ENCODE results near the gene CMTM1. TPM values are rescaled to one million over a fixed set of nuclear protein-coding genes. Genes with fewer than 3 reads are reported as not detected.

The CMTM1 gene
- total RNA-seq, 1 donor from 2014 or later = 6.4 TPM

DNA sequence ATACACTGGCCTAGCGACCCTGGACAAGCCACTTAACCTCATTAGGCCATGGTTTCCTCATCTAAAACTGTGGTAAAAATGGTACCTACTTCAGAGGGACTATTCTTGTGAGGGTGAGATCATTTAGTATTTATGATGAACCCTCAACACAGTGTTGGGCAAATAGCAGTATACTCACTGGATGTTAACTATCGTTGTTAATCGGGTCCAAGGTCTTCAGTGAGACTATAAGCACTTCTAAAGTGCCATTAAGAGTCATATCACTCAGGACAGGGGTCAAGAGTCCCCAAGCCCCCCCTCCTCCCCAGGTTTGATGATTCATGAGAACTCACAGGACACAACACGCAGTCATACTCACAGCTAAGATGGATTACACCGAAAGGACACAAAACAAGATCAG is 27.3 kb upstream of the CMTM1 start:
- no peak for DNase-seq

DNA sequence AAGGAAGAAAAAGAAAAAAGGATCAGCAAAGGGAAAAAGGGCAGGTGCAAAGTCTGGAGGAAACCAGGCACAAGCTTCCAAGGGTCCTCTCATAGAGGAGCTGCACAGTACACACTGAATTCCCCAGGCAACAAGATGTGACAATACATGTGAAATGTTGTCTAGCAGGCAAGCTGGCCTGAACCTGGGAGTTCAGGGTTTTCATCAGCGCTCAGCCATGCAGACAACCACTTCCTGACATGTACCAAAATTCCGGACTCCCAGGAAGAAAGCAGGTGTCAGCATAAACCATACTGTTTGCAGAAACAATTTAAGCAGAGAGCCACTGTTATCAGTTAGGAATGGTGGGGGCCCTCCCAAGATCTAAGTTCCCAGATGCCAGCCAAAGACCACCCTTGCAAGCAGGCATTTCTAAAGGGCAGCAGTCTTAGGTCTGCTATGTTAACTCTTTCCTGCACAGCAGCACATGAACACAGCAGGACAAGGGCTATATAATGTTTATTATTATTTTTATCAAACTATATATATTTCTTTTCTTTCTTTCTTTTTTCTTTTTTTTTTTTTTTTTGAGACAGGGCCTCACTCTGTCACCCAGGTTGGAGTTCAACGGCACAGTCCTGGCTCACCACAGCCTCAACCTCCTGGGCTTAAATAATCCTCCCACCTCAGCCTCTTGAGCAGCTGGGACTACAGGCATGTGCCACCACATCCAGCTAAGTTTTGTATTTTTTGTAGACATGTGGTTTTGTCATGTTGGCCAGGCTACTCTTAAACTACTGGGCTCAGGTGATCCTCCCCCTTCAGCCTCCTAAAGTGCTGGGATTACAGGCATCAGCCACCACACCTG is 26.4 kb upstream of the CMTM1 start:
- no peak for DNase-seq

DNA sequence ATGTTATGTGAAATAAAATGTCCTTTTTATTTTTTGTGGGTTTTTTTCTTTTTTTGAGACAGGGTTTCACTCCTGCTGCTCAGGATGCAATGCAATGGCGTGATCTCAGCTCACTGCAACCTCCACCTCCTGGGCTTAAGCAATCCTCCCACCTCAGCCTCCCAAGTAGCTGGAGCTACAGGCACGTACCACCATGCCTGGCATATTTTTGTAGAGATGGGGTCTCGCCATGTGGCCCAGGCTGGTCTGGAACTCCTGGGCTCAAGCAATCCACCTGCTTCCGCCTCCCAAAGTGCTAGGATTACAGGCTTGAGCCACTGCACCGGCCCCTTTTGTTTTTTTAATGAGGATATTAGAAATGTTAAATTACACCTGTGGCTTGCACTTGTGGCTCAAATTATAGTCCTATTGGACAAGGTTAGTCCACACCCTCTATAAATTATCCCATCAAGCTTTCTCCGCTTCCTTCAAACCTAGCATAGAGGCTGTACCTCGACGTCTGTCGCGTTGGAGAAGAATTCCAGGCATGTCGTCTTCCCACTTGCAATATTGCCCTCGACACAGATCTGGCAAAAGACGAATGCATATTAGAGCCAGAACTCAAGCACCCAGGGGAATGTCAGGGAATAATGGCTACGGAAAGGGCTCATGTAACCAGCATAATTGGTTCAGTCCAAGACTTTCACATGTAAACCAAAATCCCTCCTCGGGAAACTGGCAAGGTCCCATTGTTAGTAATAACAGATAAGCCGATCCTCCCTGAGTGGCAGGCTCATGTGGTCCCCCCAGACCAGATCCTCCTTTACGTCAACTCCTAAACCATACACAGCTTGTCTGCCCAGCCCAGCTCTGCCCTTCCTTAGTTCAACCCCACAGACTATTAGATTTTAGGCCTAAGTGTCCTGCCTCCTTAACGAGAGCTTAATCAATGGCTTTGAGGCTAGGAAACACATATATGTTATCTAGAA is 24.6 kb upstream of the CMTM1 start:
- DNase-seq = peak; percentile 60

DNA sequence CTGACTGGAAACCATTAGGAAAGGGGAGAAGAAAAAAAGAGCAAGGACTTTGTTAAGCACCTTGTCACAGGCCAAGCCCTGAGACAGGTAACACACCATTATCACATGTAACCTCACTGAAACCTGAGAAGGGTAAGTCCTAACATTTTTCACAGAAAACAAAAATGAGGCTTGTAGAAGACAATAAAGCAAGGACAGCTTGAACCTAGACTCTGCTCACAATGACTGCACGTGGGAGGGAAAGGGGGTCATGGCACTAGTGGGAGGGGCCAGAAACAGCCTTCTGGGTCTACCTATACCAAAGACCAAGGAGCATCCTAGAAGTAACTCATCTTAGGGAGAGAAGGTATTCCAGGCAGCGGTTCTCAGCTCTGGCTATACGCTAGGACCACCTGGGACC is 23.8 kb upstream of the CMTM1 start:
- DNase-seq = no peak

DNA sequence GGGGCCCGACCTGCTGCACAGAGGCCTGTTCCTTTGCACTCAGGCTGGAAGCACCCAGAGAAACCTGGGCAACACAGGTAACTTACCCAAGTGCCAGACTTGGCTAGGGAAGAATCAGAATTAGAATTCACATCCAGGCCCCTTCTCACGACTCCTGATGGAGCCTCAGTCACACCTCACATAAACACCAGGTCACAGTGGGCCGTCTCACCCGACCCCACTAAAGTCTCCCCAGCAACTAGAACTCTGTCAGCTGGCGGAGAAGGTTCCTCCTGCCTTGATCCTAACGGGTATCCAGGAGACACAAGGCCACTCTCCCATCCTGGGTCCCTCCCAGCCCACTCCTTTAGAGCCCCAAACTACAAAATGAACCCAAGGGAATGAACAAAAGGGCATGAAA is 22.7 kb upstream of the CMTM1 start:
- no peak for DNase-seq

DNA sequence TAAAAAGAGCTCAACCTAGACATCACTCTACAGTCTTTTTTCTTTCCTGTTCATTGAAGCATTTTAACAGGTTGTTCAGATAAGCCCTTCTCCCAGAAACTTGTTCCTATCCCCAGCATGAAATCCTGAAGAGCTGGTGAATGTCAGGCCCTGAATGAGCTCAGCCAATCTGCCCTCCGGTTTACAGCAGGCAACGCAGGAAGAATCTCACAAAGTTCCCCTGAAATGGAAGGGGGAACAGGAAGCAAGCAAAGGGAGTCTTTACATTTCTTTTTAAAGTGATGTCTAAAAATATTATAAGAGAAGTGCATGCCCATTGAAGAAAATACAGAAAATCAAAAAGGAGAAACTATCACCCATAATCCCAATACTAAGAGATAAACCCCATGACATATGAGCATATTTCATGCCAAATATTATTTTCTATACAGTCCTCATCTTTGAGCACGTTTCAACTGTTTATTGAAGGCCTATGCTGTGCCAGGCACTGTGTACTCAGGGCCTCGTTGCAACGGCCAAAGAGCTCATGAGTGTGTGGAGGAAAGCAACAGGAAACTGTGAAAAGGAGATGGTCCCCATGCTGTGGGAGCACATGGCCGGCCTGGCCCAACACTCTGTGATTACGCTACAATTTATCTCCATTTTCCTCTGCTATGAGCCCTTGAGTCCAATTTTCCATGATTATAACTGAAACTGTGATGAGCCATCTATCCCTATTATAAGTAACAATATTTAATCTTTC is 22.1 kb upstream of the CMTM1 start:
- DNase-seq = no peak

DNA sequence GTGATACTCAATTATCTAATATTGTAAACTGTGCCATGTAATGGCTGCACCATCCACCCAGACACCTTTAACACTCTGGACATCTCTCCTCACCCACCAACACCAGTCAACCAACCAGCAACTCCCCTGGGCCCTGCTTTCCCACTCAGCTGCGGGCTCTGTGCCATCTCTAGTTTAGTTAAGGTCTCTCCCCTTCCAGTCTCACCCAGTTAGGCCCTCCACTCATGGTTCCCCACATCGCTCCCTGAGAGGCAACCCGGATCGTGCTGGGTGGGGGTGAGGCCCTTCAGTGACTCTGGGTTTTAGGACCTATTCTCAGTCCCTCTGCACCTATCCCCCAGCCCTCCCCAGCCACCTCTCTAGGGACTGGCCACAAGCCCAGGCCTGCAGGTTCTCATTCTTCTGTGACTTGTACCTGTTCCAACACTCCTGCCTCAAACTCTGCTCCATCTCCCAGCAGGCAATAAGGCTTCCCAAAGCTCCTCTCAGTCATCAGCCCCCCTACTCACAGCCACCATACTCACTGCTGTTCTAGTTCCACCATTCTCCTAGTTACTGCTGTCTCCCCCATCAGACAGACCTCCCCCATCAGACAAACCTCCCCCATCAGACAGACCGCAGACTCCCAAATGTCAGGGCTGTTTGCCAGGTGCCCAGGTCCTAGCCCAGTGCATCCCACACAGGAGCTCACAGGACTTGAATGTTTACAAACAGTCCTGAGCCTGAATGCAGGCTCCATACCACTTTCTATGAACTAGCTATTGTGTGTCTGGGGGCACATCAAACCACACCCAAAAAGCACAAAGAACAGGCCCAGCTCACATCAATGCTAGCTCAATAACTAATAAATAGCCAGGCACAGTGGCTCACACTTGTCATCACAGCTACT is 18.9 kb upstream of the CMTM1 start:
- DNase-seq = no peak

DNA sequence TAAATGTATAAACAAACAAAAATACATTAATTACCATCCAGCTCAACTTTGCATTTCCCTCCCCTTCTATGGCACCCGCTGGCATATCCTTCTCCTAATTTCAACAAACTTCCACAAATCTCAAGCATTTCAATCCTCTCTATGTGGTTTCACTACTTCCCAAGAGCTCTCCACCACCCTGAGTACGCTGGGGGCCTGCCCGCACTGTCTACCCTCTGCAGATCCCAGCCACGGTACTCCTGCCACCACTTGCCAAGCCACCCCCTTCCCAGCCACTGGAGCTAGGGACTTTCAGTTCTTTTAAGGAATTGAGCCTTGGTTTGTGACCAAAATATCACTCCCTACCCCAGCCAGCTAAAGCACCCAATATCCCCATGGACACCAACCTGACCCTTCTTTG is 18.2 kb upstream of the CMTM1 start:
- DNase-seq = no peak

DNA sequence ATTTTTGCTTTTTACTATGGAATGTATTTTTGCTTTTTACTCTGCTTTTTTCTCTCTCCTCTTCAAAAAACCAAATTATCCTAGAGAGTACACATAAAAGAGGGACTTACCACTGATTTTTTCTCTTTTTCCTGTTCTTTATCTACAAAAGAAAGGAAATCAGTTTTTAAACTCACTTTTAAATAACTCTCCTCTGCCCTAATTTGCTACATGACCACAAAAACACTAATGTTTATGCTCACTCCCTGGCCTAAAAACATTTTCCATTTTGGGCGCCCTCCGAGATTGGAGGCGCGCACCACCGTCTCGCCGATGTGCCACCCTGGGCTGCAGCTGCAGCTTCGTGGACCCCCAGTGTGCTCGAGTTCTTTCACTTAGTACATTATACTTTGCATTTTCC is 17.4 kb upstream of the CMTM1 start:
- no peak for DNase-seq

DNA sequence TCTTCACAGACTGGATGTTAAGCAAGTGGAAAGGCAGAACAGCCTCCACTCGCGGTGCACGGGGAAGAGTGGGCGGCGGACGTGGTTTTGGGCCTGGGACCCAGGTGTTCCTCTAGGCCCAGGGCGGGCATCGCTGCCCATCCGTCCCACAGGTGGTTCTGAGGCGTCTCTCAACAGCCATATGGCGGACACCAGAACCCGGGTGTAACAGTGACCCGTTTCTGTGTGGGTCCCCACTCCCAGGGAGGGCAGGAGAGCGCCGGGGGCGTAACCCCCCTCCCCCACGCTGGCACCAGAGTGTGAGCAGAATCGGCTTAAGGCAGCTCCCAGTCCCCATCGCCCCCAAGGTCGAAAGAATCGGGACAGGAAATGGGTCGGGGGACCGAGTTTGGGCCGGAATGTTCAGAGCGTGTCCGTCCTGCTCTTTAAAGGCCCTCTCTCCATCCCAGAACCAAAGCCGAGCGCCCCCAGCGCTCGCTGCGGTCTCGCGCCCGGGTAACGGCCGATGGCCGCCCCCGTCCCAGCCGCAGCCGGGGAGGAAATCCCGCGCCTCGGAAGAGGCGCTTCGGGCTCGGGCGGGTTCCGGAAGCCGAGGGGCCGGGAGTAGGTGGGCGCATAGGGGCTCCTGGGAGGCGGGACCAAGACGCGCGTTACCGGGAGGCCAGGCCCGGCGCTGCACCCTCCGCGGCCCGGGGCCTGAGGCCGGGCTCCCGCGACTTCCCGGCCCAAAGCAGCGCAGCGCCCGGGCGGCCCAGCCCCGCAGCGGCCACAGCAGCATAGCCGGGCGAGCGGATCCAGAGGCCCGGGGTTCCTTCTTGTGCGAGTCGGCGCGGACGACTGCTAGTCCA is 16.7 kb upstream of the CMTM1 start, which contains the start of gene TK2:
Gene TK2, minus strand, starts transcription at position 839 of the 848 bp plus-strand sequence. Its CDS starts 61 bp downstream, at position 778.
- peak; percentile 93 for DNase-seq

DNA sequence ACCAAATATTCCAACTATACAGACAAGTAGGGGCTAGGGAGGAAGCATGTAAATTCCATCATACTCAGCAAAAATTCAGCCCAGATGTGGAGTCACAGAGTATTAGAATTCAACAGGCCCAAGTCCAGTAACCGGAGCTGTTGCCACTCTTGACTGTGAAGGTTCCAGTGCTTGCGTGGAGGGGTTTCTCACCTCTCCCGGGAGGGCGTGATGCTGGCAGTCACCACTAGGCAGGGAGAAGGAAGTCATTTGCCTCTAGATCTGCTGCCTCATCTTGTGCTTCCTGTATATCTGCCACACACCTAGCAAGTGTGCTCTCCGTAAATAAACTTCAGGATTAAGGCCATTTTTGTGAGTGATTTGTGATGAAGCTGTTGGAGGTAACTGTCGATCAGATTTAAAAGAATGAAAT is 14.9 kb upstream of the CMTM1 start:
- DNase-seq = peak; percentile 28

DNA sequence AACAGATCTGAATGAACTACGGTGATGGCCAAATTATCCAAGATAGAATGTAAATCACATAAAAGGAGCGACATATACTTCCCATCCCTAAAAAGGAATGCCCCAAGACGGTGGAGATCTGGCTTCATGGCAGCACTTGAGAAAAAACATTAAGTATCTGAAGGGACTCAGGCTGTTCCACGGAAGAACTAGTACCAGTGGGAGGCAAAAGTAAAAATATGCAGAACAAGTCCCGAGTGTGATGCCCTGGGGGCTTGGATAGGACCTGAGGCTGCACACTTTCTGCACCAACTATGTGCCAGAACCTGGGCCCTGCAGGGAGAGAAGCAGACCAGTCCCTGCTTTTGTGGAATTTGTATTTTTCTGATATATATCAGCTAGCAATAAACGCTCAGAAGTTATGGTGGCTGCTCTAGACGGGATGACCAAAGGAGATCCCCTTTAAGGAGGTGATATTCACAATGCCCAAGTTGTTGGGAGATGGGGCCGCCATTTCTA is 14.4 kb upstream of the CMTM1 start:
- peak; percentile 9 for DNase-seq

DNA sequence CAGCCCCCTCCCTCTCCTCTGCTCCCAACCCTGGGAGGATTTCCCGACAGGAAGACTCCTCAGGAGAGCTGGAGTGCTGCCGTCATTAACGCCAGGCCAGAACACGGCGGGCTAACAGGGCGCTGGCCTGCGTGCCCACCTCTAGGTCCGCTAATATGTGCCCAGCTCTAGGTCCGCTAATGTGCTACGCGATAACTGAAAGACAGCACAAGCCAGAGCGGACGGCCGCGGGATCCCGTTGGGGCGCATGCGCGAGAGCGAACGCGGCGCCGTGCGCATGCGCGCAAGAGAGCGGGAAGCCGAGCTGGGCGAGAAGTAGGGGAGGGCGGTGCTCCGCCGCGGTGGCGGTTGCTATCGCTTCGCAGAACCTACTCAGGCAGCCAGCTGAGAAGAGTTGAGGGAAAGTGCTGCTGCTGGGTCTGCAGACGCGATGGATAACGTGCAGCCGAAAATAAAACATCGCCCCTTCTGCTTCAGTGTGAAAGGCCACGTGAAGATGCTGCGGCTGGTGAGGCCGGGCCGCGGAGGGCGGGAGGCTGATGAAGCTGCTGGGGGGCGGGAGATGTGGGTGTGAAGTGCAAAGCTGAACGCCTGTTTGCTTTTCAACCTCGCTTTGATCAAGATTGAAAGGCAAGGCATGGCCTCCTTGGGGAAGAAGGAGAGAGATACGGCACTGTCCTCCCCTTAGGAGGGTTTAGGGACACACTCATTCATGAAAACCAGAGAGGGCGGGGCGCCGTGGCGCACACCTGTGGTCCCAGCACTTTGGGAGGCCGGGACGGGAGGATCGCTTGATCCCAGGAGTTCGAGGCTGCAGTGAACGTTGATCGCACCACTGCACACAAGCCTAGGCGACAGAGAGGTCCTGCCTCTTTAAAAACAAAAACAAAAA is 13.7 kb upstream of the CMTM1 start, which contains the start of gene CKLF:
Gene CKLF, plus strand, starts transcription at position 291 of the 892 bp plus-strand sequence. Its CDS starts 140 bp downstream, at position 431.
- DNase-seq = peak; percentile 96

DNA sequence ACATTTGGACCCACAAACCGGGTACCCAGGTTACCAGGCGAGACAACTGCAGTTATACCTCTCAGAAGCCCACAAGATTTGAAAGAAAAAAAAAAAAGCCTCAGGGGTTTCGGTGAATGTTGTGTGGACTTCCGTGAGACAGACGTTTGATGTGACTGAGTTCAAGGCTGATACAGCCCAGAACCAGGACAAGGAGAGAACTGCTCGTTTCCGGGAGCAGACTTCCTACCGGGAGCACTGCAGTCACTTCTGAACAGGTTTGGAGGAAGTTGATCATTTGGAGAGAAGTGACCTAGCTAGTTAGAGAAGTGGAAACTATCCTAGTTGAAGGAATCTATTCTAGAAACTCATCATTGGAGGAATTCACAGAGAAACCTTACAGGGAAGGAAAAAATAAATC is 13.0 kb upstream of the CMTM1 start:
- DNase-seq = no peak

DNA sequence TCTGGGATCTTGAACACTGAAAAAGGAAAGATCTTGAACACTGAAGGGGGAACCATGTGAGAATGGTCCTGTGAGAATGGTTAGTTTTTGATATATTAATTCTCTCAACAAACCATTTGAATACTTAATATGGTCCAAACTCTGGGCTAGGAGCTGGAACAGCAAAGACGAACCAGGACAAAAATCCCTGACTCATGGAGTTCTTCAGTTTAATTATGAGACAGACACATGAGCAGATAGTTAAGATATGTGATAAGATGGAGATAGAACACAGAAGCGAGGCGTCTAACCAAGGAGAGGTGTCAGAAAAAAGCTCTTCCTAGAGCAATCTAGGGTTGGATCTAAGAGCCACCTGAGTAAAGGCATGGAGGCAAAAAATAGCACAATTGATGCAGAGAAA is 12.2 kb upstream of the CMTM1 start:
- no peak for DNase-seq

DNA sequence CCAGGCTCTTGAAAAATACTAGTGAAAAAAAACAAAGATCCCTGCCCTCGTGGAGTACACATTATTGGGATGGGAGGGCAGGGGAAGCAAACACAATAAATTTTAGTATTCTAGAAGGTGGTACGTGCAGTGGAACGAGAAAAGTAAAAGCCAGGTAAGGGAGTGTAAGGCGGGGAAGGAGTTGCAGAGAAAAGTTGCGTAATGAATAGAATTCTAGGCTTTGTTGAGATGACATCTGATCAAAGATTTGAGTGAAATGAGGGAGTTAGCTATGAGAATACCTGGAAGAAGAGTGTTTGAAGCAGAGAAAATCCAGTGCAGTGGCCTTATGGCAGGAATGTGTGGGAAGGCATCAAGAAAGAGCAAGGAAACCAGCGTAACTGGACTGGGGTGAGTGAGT is 11.7 kb upstream of the CMTM1 start:
- no peak for DNase-seq

DNA sequence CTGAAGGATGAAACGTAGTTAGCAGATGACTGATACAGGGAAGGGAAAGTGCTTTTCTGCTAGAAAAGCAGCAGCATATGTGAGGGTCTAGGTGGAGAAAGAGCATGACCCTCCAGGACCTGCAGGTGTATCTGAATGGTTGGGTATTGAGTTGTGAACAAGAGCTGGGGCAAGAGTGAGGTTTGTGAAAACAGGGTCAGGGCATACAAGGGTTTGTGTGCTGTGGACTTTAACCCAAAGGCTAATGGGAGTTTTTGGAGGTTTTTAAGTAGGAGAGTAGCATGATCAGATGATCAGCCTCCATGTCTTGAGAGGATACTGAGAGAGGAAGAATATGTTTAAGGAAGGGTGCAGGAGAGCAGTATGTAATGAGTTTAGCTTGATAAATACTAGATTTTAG is 6.1 kb upstream of the CMTM1 start:
- DNase-seq = no peak

DNA sequence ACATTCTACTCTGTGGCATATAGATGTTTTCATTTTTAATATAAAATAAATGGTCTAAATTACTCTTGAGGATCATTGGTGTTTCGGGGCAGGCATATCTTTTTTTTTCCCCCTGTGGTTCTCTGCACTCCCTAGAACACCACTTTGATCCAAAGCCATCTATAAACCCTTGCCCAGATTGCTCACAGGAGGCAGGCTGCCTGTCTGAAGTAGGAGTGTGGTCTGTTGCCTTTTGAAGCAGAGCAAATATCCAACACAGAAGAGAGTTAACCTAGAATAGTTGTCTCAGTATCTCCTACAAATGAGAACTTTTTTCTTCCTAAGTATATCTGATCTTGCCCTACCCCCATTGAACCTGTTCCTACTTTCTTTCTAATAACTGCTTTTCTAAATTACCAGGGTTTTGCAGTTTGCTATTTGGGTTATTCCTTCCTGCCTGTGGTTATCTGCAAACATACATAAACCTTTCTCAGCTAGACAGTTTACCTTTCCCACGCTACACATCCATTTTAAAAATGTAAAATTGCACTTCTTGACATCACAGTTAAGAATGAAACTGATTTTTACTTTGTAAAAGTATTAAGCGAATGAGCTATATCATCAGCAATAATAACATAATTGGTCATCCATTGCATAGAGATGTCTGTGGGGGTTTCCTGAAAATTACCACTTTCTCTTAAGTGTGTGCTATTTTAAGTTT is 4.7 kb upstream of the CMTM1 start:
- DNase-seq = no peak

Measured in tongue (tissue), 2 donors.